IPS DF 6.9 (cell line): ENCODE measurements around the gene HRAS.

ENCODE experiments used
- DNase-seq: peaks from one replicate; pipeline ENCODE4 v3.0.0-alpha.2; 2013; ENCODE audit warnings: low read depth, low spot score
- H3K27ac ChIP-seq: one replicate; pipeline ENCODE4 v1.5.1; 2013; ENCODE audit warnings: low read length, control low read depth
- H3K27me3 ChIP-seq: 2 replicates; pipeline ENCODE4 v1.6.1; 2013; ENCODE audit warnings: mild to moderate bottlenecking, low read length; ENCODE audit not compliant: control insufficient read depth, insufficient read depth
- H3K36me3 ChIP-seq: 2 replicates; pipeline ENCODE4 v1.6.1; 2013; ENCODE audit warnings: low read length; ENCODE audit not compliant: control insufficient read depth, insufficient read depth
- H3K4me1 ChIP-seq: 2 replicates; pipeline ENCODE4 v1.6.1; 2013; ENCODE audit warnings: low read length; ENCODE audit not compliant: control insufficient read depth, insufficient read depth
- H3K4me3 ChIP-seq: 2 replicates; pipeline ENCODE4 v1.5.1; 2013; ENCODE audit warnings: mild to moderate bottlenecking, low read length
- H3K9me3 ChIP-seq: 2 replicates; pipeline ENCODE4 v1.6.1; 2013; ENCODE audit warnings: low read length, inconsistent platforms; ENCODE audit not compliant: control insufficient read depth, insufficient read depth
- WGBS: extraction: QIAGEN DNeasy Blood & Tissue Kit; methylation state at CpG from one replicate; pipeline ENCODE4 v1.1.7; 2013; ENCODE audit warnings: mixed read lengths, missing lambda C conversion rate; ENCODE audit not compliant: insufficient read length, insufficient coverage; 5-methylcytosine and 5-hydroxymethylcytosine counted together

HRAS gene

DNA sequence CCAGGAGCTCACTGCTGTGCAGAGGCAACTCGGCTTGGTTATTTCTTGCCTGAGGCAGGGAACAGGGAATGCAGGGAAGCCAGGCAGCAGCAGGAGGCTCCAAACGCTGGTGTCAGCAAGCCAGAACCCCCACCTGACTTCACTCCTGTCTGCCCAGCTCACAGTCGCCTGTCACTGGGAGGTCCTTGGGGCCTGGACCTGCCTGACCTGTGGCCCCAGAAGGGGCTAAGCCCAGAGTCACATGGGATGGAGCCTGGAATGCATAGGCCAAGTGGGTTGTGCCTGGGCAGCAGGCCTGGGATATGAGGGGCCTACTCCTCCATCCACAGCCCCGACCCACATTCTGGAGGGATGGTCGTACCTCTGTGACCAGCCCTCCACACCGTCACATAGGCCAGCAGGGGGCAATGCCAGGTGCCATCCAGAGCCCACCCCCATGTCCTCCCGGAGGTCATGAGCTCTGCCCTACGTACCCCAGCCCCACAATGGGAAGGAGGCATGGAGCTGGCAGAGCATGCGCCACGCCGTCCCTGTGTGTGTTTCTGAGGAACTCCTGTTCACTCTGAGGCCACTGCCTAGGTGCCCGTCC is 30.6 kb upstream of the HRAS start:
- no peaks in the 10 kb centered on the region for H3K9me3 ChIP-seq
- no CpG with 5 or more reads among the region's 12 CpGs for WGBS
- no peak overlapping the region for H3K27ac ChIP-seq
- 0 out of 2 replicates have a peak, but pooled peaks cover 3% of the 10 kb centered on the region for H3K36me3 ChIP-seq
- H3K4me1 ChIP-seq, result peaks cover 11% of the 10 kb centered on the region
- H3K4me3 ChIP-seq, result no peak overlapping the region
- no peak for DNase-seq
- no peaks in the 10 kb centered on the region for H3K27me3 ChIP-seq

DNA sequence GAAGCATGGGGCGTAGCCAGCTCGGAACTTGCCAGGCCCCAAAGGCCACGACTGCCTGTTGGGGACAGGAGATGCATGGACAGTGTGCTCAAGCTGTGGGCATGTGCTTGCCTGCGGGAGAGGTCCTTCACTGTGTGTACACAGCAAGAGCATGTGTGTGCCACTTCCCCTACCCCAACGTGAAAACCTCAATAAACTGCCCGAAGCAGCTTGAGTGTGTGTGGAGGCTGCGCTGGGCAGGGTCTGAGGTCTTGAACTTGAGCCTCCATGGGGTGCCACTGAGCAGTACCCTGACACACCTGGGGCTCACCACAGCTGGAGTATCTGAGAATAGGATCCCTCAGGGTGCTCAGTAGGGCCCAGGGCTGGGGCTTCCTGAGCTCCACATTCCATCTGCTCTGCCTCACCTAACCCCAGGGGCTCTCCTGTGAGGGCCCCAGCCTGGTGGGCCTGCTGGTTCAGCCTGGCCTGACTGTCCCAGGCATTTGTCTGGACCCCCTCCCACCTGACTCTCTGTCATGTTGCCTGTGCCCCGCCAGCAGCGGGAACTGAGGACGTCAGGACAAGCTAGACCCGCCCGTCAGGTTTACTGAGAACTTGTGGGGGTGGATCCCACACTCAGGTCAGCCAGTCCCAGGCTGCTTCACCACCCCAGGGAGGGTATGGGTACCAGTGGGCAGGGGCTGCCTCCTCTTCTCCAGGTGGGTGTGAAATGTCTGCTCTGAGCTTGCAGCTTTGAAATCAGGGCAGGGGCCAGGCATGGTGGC is 28.6 kb upstream of the HRAS start:
- no CpG with 5 or more reads among the region's 12 CpGs for WGBS
- H3K9me3 ChIP-seq, result no peaks in the 10 kb centered on the region
- no peaks in the 10 kb centered on the region for H3K27me3 ChIP-seq
- H3K36me3 ChIP-seq, result 0 out of 2 replicates have a peak, but pooled peaks cover 3% of the 10 kb centered on the region
- no peak overlapping the region for H3K4me3 ChIP-seq
- DNase-seq, result no peak
- H3K27ac ChIP-seq, result no peak overlapping the region
- H3K4me1 ChIP-seq, result peaks cover 16% of the 10 kb centered on the region

DNA sequence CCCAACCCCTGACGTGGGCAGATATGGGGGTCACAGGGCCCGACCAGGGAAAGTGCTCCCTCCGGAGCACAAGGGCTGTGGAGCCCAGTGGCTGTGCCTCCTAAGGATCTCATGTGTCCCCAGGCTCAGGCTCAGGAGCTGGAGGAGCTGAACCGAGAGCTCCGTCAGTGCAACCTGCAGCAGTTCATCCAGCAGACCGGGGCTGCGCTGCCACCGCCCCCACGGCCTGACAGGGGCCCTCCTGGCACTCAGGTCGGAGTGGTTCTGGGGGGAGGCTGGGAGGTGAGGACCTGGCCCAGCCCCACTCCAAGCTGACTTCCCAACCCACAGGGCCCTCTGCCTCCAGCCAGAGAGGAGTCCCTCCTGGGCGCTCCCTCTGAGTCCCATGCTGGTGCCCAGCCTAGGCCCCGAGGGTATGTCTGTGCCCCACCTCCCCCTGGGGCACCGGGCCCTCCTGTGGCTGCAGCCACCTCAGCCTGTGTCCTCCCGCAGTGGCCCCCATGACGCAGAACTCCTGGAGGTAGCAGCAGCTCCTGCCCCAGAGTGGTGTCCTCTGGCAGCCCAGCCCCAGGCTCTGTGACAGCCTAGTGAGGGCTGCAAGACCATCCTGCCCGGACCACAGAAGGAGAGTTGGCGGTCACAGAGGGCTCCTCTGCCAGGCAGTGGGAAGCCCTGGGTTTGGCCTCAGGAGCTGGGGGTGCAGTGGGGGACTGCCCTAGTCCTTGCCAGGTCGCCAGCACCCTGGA is 27.9 kb upstream of the HRAS start:
- no CpG with 5 or more reads among the region's 18 CpGs for WGBS
- H3K9me3 ChIP-seq, result no peaks in the 10 kb centered on the region
- H3K27me3 ChIP-seq, result no peaks in the 10 kb centered on the region
- H3K4me3 ChIP-seq, result no peak overlapping the region
- no peak for DNase-seq
- peaks cover 16% of the 10 kb centered on the region for H3K4me1 ChIP-seq
- 0 out of 2 replicates have a peak, but pooled peaks cover 3% of the 10 kb centered on the region for H3K36me3 ChIP-seq
- H3K27ac ChIP-seq, result no peak overlapping the region

GRCh38 chr11:562046-562645 is 26.8 kb upstream of the HRAS start:
- Histone ChIP-seq H3K4me3 (no peak overlapping the region; the same call in 1 of the 2 replicates), H3K36me3 (0 out of 2 replicates have a peak, but pooled peaks cover 3% of the 10 kb centered on the region), H3K27me3 (peaks cover 3% of the 10 kb centered on the region; the same call in 1 of the 2 replicates), H3K27ac (no peak overlapping the region), H3K4me1 (peaks cover 14% of the 10 kb centered on the region), H3K9me3 (no peaks in the 10 kb centered on the region)
- no peak for DNase-seq
- WGBS, result no CpG with 5 or more reads among the region's 29 CpGs

- Histone ChIP-seq H3K36me3 (0 out of 2 replicates have a peak, but pooled peaks cover 3% of the 10 kb centered on the region), H3K9me3 (no peaks in the 10 kb centered on the region), H3K27me3 (peaks cover 10% of the 10 kb centered on the region; the same call in 1 of the 2 replicates), H3K4me3 (peak overlapping the region; percentile 99), H3K4me1 (peaks cover 14% of the 10 kb centered on the region), H3K27ac (no peak overlapping the region)
- WGBS, result no CpG with 5 or more reads among the region's 67 CpGs
- no peak for DNase-seq
Measured at GRCh38 chr11:561148-562003, 26.0 kb upstream of the HRAS start.

GRCh38 chr11:560305-561147 is 25.1 kb upstream of the HRAS start, which contains the start of the genes LMNTD2 and RASSF7:
Gene LMNTD2 (minus strand): TSS chr11:560738. CDS start chr11:560716, 22 bp downstream.
Gene RASSF7 (plus strand): TSS chr11:560970. CDS start chr11:561769, 799 bp downstream.
- Histone ChIP-seq H3K4me3 (peak within 1 kb of the TSS; percentile 99), H3K27me3 (peaks cover 13% of the 10 kb centered on the region; the same call in 1 of the 2 replicates), H3K4me1 (peaks cover 13% of the 10 kb centered on the region; the same call in 1 of the 2 replicates), H3K9me3 (no peaks in the 10 kb centered on the region), H3K36me3 (0 out of 2 replicates have a peak, but pooled peaks cover 3% of the 10 kb centered on the region), H3K27ac (no peak within 1 kb of the TSS)
- WGBS, result no CpG with 5 or more reads among the region's 95 CpGs
- no peak for DNase-seq

- no peak for DNase-seq
- H3K27ac ChIP-seq, result no peak overlapping the region
- H3K36me3 ChIP-seq, result 0 out of 2 replicates have a peak, but pooled peaks cover 3% of the 10 kb centered on the region
- WGBS, result no CpG with 5 or more reads among the region's 18 CpGs
- peaks cover 13% of the 10 kb centered on the region; the same call in 1 of the 2 replicates for H3K4me1 ChIP-seq
- peaks cover 13% of the 10 kb centered on the region; the same call in 1 of the 2 replicates for H3K27me3 ChIP-seq
- H3K4me3 ChIP-seq, result peak overlapping the region; percentile 58; the same call in 1 of the 2 replicates
- H3K9me3 ChIP-seq, result no peaks in the 10 kb centered on the region
Measured at GRCh38 chr11:559712-560304, 24.4 kb upstream of the HRAS start.

DNA sequence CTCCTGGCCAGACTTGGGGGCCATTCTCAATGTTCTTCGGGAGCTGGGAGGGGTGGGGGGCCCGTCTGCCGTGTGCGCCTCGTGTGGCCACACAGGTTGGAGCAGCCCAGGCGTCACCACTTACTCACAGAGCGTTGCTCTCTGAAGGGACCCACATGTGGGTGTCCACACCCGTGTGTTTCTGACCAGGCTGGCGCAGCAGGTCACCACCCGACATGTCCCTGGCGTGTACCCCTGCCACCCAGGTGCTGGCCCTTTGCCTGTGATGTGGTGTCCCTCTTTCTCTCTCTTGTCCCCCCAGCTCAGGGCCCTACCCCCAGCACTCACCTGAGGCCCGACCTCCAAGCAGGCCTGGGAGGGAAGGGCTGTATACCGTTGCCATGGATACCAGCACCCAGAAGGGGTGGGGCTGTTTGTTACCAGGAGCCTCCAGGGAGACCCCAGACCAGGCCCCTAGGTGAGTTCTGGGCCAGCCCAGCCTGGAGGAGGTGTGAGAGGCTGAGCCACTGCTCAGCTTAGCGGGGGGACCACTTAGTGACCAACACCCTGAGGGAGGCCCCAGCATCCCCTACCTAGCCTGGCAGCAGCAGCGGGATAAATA is 23.7 kb upstream of the HRAS start:
- no CpG with 5 or more reads among the region's 15 CpGs for WGBS
- no peak overlapping the region for H3K27ac ChIP-seq
- H3K9me3 ChIP-seq, result no peaks in the 10 kb centered on the region
- no peak for DNase-seq
- H3K36me3 ChIP-seq, result 0 out of 2 replicates have a peak, but pooled peaks cover 3% of the 10 kb centered on the region
- peaks cover 13% of the 10 kb centered on the region; the same call in 1 of the 2 replicates for H3K27me3 ChIP-seq
- peaks cover 14% of the 10 kb centered on the region for H3K4me1 ChIP-seq
- H3K4me3 ChIP-seq, result no peak overlapping the region
